ENCODE results near the gene LARGE1.

Gene LARGE1

GRCh38 chr22:33496112-33496511 is 424.2 kb downstream of the LARGE1 start:
- no peak for DNase-seq (ENCODE audit: low spot score)
- in situ Hi-C loops (cut with MboI; ENCODE audit: low sequenced_read_pairs, unreplicated experiment): no loop called here
- TF ChIP-seq, protein P1, sequence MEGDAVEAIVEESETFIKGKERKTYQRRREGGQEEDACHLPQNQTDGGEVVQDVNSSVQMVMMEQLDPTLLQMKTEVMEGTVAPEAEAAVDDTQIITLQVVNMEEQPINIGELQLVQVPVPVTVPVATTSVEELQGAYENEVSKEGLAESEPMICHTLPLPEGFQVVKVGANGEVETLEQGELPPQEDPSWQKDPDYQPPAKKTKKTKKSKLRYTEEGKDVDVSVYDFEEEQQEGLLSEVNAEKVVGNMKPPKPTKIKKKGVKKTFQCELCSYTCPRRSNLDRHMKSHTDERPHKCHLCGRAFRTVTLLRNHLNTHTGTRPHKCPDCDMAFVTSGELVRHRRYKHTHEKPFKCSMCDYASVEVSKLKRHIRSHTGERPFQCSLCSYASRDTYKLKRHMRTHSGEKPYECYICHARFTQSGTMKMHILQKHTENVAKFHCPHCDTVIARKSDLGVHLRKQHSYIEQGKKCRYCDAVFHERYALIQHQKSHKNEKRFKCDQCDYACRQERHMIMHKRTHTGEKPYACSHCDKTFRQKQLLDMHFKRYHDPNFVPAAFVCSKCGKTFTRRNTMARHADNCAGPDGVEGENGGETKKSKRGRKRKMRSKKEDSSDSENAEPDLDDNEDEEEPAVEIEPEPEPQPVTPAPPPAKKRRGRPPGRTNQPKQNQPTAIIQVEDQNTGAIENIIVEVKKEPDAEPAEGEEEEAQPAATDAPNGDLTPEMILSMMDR (IDR thresholded peaks at IDR 0.05; ENCODE audit: borderline replicate concordance, control extremely low read depth, extremely low read depth, insufficient read depth, missing control alignments): no peak

DNA sequence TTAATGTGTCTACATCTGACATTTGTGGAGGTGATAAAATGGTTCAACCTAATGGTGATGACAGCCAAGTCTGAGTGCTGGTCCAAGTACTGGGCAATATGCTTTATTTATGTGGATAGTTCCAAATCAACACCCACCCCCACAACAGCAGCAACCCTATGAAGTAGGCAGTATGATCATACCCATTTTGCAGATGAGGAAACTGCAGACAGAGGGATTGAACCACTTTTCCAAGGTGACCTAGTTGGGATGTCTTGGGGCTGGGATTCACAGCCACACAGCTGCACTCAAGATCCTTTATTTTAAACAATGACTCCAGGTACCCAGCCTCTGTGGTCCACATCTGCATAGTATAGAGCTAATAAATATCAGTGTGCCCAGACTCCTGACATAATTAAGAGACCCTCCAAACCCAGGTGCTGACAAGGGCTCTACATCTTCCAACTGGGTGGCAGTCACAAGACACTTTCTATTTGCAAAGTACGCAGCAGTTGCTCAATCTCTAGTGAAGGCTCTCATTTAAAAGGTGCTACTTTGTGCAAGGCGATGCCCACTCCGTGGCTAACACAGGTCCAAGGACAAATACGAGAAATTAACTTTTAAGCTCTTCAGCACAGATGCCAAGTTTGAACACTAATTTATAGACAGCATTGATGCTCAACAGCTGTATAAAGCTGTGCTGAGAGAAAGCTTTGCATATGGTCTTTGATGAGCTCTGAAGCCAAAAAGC is 426.6 kb downstream of the LARGE1 start:
- TF ChIP-seq, protein P1 (IDR thresholded peaks at IDR 0.05; ENCODE audit: borderline replicate concordance, control extremely low read depth, extremely low read depth, insufficient read depth, missing control alignments): no peak
- no peak for DNase-seq (ENCODE audit: low spot score)
- in situ Hi-C loops (cut with MboI; ENCODE audit: low sequenced_read_pairs, unreplicated experiment): no loop called here

DNA sequence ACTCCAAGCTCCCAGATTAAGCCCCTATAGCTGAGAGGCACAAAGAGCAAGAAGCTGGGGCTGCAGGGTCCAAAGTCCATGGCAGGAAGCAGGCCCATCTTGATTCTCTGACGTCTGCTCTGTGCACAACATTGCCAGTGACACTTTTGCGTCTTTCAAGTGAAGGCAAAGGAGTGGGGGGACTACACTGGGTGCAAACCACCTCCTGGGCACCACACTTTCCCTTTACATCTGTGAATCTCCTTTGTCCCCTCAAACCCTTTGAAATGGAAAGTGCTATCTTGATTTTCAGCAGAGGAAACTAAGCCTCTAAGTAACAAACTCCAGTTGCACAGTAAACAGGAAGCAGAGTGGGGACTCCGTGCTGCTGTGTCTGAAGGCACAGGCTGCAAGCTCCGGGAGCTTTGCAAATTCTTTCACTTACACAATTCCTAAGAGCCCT is 428.0 kb downstream of the LARGE1 start:
- in situ Hi-C loops (cut with MboI; ENCODE audit: low sequenced_read_pairs, unreplicated experiment): no loop called here
- no peak for DNase-seq (ENCODE audit: low spot score)
- TF ChIP-seq, protein P1 (IDR thresholded peaks at IDR 0.05; ENCODE audit: borderline replicate concordance, control extremely low read depth, extremely low read depth, insufficient read depth, missing control alignments): no peak

DNA sequence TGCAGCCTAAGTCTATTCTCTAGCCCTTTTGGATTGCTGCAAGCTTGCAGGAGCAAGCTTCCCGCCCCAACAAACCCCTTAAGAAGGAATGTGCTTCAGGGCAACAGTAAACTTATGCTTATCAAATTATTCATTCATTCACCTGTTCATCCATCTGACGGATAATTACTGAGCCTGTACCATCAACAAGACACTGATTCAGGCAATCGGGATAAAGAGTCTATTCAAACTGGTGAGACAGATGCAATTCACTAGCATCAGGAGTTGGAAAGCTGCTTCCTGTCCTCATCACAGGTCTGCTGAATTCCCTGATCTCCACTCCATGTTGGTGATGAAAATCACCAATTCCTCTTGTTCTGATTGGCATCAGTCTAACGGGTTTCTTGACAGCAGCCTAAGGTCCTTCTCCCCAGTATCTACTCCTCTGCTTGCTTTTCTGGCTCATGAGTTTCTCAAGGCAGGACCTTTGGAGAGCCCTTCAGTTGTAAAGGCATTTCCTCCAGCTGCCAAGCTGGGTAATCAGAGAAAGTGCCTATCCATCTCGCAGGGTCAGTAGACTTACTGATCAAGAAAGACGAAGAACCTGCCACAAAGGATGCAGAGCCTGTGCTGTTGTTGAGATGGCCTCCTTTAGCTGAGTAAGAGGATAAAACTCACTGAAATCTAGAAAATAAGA is 433.1 kb downstream of the LARGE1 start:
- in situ Hi-C loops (cut with MboI; ENCODE audit: low sequenced_read_pairs, unreplicated experiment): no loop called here
- DNase-seq (ENCODE audit: low spot score): no peak
- TF ChIP-seq, protein P1 (IDR thresholded peaks at IDR 0.05; ENCODE audit: borderline replicate concordance, control extremely low read depth, extremely low read depth, insufficient read depth, missing control alignments): no peak

GRCh38 chr22:33481550-33481949 is 438.7 kb downstream of the LARGE1 start:
- no peak for DNase-seq (ENCODE audit: low spot score)
- TF ChIP-seq, protein P1 (IDR thresholded peaks at IDR 0.05; ENCODE audit: borderline replicate concordance, control extremely low read depth, extremely low read depth, insufficient read depth, missing control alignments): no peak
- in situ Hi-C loops (cut with MboI; ENCODE audit: low sequenced_read_pairs, unreplicated experiment): no loop called here

DNA sequence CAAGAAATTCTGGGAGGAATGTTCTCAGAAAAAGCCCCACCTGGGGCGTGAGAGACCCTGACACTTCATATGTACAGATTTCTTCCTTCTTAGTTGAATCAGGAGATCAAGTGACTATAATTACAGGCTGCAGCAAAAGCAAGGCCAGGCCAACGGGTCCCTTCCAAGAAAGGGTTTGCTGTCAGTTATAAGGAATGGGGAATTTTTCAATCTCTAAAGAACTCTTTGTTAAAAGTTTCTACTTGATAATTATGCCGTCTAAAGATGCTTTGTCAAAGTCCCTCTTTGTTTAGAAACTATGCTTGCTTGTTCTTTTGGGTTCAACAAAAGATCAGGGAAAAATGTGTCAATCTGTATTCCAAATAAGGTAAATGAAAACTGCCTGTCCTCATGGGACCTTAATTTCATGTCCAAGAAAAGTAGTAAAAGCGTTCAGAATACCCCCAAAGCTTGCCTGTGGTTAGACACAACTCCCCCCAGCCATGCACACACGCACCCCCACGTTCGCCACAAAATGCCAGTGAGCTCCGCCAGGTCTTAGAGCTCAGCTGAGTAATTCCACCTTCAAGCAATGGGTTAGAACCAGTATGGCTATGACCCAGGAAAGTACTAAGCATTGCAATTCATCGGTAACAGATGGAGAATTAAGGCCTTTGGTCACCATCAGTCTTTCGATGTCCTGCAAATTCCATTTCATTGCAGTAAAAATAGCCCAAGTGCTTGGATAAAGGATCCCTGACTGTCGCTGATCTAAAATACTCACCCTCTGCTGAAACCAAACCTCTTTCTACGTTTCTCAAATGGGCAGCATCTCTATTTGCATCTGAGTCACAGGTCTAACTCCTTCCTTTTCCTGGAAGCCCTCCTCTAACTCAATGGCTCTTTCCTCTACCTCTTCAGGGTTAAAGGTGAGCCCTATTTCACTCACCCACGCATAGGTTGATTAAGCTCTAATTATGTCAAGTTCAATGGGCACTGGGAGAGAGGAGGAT is 442.9 kb downstream of the LARGE1 start:
- no peak for DNase-seq (ENCODE audit: low spot score)
- in situ Hi-C loops (cut with MboI; ENCODE audit: low sequenced_read_pairs, unreplicated experiment): no loop called here
- TF ChIP-seq, protein P1 (IDR thresholded peaks at IDR 0.05; ENCODE audit: borderline replicate concordance, control extremely low read depth, extremely low read depth, insufficient read depth, missing control alignments): no peak
